ENCODE measurements around the gene SLC25A12.

The SLC25A12 gene

DNA sequence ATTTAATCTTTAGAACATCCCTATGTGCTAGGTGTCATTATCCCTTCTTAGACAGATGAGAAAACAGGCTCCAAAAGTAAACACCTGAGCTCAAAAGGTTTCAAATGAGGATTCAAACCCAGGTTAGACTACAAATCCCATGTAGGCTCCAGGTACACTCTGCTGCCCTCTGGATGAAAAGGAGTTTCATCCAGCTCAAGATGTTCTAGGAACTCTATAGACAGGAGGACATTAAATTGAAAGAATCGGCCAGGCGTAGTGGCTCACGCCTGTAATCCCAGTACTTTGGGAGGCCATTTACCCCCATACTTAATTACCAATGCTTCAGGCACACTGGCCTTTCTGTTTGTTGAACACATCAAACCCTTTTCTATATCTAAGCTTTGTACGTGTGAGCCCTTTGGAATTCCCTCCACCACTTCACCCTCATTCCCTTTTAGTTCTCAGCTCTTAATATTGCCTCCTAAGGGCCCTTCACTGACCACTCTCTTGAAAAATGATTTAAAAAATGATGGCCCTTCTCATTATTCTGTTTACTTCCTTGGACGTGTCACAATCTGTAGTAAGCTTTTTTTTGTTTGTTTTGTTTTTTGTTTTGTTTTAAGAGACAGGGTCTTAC lies 10.7 kb downstream of the SLC25A12 start:
- no peak for DNase-seq (ENCODE audit: low read depth)

DNA sequence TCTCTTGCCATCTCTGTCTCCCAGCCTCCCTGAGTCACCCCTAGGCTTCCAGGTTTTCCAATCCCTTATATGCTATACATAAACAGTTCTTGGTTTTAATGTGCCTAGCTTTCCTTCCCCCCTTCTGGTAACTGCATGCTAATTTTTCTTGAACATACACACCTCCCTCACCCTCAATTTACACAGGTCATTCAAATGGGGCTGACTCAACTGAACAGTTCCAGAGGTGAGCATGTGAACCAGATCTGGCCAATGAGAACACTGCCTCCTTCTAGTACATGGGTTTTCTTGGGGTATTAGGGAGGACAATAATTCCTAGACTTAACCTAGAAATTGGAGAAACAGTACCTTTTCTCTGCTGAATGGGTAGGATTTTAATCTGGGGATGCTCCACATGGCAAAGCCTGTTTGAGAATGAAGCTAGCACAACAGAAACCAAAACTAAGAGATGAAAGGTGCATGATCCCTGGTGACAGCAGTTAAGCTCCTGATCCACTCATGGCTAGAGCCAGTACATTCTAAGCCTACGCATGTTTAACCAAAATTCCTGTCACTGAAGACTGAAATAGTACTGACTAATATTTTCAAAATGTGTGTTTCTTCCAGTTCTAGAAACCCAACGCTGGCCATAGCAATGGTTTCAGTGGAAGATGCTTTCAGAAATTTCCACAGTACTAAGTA lies 11.8 kb downstream of the SLC25A12 start:
- DNase-seq (ENCODE audit: low read depth), result no peak

DNA sequence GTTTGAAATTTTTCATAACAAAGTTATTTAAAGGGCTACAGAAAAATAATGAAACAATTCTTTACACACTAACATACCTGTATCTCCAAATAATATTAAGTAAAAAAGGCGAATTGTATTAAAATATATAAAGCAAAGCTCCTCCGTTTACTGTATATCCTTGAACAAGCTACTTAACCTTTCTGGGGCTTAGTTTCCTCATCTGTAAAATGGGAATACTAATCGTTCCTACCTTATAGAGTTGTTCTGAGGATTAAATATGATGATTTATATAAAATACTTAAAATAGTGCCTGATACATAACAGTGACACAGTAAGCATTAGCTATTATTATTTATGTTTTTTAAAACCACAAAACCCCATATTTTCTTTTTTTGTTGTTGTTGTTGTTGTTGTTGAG lies 13.3 kb downstream of the SLC25A12 start:
- DNase-seq (ENCODE audit: low read depth), result no peak

DNA sequence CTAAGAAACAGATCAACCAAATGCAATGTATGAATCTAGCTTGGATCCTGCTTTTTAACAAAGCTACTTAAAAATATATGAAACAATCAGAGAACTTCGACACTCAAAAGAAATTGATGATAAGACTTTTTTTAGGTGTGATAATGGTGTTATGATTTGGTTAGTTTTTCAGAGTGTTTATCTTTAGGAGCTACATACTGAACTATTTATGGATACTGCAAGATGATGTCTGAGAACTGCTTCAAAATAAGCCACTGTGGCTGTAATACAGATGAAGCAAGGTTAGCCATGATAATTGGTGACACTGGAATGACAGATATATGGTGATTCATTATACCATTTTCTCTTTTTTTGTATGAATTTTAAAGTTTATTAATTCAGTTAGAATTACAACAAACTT lies 14.2 kb downstream of the SLC25A12 start:
- no peak for DNase-seq (ENCODE audit: low read depth)

DNA sequence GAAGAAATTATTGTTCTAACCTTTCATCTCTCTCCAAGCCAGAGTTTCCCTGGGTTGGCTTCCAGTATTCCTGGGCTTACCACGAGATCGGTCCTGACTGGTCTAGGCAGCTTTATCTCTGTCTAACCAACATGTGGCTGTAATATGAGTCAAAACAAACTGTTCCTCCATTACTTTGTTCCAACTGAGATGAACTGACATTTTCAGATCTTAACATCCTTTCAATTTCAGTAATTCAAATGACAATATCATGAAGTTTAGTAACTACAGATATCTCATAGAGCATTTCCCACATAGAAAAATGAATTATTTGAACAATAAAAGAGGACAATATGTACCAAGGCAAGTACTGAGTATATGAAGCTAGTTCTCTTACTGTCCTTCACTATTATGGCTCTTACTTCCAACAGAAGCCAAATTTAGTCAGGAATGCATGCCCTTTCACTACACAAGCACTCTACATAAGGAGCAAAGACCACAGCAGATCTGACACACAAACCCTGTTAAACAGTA lies 15.5 kb downstream of the SLC25A12 start:
- DNase-seq (ENCODE audit: low read depth), result no peak

DNA sequence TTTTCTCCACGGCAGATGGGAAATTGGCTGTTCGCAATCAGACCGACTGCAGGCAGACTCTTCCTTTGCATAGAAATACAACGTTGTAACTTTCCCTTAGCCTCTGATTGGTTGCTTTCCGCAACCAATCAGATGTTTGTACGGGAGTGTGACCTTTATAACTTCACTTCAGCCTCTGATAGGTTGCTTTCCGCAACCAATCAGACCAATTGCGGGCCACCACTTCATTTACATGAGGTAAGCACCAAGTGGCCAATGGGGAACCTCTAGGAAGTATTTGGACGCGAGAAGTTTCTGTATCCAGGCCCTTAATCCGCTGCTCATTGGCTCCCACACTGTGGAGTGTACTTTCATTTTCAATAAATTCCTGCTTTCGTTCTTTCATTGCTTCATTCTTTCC lies 19.1 kb downstream of the SLC25A12 start:
- no peak for DNase-seq (ENCODE audit: low read depth)

DNA sequence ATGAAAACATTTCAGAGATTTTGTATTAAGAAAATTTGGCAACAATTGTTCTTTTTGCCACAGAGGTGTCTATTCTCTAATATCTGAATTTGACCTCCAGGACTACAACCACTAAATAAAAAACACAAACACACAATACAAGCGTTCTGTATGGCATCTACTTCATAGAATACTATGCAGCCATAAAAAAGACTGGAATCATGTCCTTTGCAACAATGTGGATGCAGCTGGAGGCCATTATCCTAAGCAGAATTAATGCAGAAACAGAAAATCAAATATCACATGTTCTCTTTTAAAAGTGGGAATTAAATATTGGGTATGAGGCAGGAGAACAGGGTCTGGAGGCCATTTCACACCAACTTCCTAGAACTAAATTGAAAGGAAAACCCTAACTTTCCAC lies 19.5 kb downstream of the SLC25A12 start:
- DNase-seq (ENCODE audit: low read depth), result no peak

DNA sequence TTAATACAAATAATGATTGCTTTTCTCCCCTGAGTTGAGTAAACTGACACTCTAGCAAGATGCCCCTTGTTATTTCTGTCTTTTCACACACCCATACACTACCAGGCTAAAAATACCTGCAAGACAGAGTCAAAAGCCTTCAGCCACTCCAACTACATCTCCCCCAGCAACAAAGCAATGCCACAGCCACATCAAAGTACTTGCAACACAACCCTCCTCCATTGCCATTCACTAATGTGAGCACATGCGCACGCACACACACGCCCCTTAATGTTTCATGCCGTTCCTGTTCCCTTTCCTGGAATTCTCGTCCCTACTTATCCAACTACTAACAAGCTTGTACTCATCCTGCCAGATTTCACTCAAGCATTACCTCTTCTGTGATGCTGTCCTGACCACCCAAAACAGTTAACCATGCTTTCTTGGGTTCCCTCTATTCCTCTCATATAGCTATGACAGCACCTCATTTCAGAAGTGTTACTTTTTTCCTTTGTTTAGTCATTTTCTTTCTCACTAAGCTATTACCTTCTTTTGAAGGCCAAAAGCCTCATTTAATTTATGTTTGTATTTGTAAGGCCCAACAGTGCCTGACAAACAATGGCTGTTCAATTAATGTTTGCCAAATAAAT lies 29.6 kb downstream of the SLC25A12 start:
- no peak for DNase-seq (ENCODE audit: low read depth)

DNA sequence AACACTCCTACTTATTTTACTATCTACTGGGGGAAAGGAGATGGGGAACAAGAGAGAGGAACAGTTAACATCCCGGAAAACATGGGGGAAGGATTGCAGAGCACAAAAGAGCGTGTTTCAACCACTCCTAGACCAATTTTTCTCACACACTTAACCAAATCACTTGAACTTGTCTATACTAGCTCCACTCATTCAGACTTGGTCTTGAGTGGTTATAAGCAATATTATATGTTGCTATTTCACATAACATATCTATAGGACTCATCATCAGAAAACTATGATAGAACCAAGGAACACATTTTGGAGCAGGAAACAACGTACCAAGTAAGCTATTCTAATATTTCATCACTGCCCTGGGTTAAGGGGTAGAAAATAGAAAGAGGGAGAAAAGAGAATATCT lies 31.5 kb downstream of the SLC25A12 start:
- no peak for DNase-seq (ENCODE audit: low read depth)

DNA sequence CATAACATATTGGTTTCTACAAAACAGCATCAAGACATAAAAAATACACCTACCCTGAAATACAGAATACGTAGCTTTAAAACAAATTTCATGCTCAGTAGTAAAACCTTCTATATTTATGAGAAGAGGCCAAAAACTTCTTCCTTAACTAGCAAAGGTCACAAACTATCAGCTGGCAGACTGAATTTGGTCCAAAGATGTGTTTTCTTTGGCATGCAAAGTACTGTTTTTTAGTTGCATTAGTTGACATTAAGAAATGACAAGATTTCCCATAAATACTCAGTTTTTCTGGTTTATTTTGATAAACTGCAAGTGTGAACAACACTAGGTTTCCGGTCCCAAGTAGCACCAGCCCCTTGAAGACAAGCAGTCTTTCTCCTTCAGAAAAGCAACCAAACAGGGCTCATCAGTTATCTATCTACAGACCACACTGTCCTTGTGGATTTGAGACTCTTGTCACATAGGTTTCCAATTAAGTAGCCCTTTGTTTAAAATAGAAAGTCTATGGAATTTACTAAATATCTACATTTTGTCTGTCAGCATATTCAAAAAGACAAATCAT lies 35.6 kb downstream of the SLC25A12 start:
- DNase-seq (ENCODE audit: low read depth), result no peak

DNA sequence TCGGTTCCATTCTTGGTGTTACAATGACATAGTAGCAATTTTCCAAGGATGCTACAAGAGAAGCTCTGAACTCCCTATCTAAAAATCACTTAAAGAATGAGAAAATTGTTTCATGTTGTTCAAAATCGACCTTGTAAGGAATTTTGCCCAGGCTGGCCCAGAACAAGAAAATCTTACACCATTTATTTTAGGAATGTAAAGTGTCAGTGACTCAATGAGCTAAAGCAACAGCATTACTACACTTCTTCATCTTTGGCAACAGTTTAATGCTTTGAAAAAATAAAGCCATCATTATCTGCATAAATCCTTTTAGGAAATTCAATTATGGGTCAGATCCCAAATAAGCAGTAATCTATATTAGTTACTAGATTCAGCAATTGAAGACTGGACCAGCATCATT lies 38.6 kb downstream of the SLC25A12 start:
- no peak for DNase-seq (ENCODE audit: low read depth)

DNA sequence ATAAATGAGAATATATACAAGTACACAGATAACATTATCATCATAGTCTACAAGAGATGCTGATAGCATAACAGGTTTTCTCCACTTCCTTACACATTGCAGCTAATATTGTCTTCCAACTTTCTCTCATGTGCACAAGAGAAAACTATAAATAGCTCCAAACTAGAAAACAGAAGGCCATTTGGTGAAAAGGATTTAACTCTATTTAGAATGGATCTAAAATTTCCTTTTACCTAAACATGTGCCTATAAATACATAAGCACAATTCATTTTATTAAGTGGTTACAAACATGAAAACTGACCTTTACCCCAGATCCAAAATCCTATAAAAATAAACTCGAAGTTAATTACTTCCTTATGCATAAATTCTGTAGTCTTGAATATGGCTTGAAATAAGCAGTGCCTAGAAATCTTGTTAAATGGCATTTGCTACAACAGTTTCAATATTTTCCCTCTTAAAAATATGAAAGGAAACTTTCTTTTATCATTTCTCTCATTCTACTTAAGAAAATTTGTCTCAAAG lies 41.6 kb downstream of the SLC25A12 start:
- no peak for DNase-seq (ENCODE audit: low read depth)

DNA sequence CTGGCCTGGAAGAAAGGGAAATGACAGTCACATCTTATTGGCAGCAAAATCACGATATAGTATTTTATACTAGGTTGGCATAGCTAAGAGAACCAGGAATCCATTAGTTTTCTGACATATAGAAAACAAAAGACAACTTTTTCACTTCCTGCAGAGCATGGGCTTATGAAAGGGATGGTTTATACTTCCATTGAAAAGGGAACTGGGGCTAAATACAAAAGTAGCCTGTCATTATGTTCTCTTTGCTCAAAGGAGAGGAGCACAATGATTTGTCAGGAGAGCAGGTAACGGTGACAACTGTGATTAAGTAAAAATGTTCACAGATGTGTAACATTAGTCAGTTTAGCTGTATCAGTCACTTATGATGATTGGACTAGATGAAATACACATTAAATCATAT lies 46.4 kb downstream of the SLC25A12 start:
- no peak for DNase-seq (ENCODE audit: low read depth)

DNA sequence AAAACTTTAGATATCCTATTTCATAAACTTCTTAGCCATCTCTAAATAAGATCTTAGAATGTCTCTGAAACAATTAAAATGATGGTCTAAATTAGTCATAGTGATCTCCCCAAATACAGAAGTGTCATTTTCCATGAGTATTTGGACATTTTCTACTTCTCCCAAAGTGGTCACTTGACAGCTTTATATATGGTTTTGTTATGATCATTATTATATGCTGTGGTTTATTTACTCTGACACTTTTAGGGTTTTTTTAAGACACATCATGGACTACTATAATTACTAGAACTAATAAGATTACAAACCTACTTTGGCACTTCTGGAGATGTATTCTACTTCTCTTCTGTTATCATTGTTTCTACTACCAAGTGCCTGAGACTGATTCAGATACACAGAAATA lies 47.1 kb downstream of the SLC25A12 start:
- no peak for DNase-seq (ENCODE audit: low read depth)

DNA sequence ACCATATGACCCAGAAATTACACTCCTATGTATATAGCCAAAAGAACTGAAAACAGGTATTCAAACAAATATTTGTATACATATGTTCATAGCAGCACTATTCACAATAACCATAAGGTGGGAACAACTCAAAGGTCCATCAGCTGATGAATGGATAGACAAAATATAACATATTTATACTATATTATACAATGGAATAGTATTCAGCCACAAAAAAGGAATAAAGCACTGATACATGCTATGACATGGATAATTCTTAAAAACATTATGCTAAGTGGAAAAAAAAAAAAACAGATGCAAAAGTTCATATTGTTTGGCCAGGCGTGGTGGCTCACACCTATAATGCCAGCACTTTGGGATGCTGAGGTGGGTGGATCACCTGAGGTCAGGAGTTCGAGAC lies 52.0 kb downstream of the SLC25A12 start:
- no peak for DNase-seq (ENCODE audit: low read depth)

DNA sequence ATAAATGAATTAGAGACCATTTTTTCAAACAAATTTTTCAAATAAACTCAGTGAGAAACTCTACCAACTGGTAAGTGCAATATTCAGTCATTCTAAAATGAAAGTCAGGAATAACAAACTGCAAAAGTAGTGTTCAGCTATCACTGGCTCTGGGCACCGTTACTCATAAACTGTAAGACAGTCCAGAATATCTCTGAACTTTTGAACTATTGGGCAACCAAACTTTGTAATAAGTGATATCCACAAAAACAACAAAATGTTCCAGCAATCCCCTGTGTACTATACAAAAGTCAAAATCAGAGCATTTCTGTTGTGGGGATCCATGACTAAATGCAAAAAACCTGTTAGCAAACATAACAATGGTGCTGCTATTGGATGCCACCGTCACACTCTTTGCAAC lies 56.3 kb downstream of the SLC25A12 start:
- no peak for DNase-seq (ENCODE audit: low read depth)

DNA sequence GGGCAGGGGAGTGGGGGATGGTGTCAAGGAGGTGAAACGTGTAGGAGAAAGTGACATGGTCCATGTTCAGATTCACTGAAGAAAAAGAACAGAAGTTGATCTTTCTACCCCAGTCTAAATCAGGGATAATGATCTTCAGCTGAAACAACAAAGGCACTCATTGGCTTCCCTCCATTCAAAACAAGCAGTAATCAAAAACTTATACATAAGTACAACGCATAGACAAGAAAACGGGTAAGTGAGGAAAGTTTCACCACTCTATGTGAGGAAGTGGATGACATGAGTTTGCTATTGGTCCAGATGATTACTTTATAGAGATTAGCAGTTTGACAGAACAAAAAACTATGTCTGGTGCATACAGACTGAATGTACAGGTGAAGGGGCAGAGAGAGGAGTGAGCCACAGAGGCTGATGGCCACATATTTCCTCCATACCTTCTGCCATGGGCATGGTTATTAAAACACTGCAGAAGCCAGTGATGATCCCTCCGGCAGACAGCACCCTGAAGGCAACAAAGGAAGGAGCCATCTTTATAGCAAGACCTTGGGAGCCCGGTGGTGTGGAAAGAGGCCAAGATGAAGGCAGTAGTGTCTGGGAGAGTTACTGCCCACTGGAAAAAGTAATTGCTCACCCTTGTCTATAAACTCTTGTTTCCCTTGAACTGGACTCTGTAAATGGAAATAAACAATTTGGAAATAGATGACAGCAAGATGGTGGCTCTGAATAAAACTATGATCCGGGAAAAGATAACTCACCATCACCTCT lies 57.7 kb downstream of the SLC25A12 start:
- no peak for DNase-seq (ENCODE audit: low read depth)

DNA sequence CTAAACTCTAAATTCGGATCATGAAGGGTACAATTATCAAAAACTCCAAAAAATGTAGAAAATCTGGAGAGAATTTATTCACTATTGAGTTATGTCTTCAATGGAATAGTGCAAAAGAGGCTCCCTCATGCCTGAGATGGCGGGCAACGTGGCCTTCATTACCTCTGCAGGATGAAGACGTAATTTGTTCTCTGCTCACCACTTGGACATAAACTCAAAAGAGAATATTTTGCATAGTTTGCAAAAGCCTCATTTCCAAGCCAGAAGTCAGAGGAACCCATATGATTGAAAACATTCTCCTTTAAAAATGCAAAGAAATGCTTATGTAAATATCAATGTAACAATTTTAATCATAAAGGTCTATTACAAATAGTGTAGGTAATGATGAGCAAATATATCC lies 58.7 kb downstream of the SLC25A12 start:
- no peak for DNase-seq (ENCODE audit: low read depth)

DNA sequence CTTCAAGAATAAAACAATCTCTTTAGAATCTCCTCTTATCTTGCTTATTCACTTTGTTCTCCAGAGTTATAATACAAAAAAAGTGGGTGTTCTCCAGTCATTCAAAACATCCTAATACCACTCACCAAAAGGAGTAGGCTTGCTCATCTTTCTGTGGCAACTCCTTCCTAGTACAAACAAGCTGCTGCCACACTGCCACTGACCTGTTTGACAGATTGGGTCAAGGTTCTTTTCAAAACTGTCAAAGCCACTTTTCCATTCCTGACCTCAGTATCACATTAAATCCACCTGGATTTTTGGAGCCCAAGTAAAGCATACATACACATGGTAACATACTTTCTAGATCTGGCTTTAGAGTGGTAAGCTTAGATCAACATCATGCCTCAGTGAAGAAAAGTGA lies 59.8 kb downstream of the SLC25A12 start:
- no peak for DNase-seq (ENCODE audit: low read depth)

DNA sequence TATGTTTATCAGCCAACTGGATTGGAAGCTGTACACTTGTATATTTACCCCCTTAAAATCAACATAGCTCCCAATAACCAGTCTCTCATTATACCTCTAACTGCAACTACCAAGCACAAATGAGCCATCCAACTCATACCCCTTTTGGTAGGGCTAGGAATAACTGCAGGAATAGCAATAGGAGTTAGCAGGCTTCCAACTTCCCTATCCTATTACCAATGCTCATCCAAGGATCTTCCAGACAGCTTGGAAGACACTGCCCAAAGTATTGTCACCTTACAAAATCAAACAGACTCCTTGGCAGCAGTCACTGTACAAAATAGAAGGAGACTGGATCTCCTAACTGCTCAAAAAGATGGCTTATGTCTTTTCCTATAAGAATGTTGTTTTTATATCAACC lies 61.6 kb downstream of the SLC25A12 start:
- DNase-seq (ENCODE audit: low read depth), result no peak

DNA sequence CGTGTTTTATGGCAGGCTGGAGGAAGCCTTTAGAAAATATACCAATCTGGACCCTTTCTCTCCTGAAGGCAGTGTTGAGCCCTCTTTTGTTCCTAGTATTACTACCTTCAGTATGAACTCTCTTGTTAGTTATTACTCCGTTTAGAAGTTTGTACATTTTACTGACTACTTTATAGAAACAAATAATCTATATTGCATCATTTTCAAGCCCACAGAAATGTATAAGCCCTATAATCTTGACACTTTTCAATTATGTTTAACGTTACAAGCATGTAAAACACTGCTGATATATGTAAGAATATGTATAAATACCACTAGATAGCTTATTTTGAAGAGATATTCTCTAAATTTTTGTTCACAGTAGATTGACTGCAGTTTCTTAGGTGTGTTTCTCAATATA lies 64.0 kb downstream of the SLC25A12 start:
- DNase-seq (ENCODE audit: low read depth), result no peak

DNA sequence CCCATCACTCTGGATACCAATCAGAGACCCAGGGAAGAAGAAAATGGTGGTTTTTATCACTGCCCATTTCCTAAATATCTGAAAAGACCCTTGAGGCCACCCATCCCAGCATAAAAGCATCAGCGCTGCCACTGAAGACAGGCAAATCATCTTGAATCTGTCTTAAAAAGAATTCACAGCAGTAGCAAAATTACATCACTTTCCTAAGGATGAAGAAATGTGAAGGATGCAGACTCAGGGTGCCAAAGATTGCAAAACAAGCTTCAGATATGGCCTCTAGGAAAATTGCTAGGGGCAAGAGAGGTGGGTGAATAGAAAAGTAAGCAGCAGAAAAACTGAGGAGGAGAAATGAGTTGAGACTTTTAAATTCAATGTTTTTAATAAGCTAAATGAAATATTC lies 70.0 kb downstream of the SLC25A12 start:
- DNase-seq (ENCODE audit: low read depth), result no peak

All from activated T-helper 1 cell treated with Interleukin-2 at 50 U/mL for 16 hours (primary cell).